AG20443 (cell line): ENCODE results near the gene ZBTB17.
"Not testable (repeated sequence)": the region's sequence is repeated elsewhere in the genome, so short reads cannot be mapped to it uniquely, and the experiment has no call there.

Experiments
- DNase-seq: peaks from one replicate; pipeline ENCODE4 v3.0.0; 2012; ENCODE audit warnings: low spot score, mixed read lengths

The ZBTB17 gene

GRCh38 chr1:15975805-15976680, at the start of gene ZBTB17:
TSS of gene ZBTB17 (minus strand) at chr1:15976101. CDS start at chr1:15948495, 27,606 bp downstream.
- DNase-seq = peak; percentile 99

DNA sequence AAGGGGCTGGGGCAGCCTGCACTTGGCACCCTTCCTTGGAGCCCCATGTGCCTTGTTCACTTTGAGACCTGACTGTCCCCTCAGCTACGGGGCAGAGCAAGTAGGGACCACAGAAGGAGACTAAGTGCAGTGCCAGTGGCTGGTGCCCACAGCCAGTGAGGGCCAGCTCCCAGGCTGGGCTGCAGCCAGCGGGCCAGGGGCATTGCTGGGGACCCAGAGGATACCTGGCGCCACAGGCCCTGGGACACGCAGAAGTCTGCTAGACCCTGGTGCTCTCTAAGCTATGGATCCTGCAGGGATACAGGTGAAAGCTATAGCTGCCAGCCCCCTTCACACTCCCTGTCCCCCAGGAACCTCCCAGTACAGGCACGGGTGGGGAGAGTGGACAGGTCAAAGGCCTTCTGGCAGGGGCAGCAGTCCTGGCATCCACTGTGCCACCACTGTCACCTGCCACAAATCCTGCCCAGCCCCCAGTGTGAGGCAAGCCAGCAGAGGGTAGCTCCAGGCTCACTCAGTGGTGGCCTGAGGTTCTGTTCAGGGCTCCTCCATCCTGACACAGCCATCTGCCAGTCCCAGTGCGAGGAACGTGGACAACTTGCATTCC, 47.3 kb upstream of the ZBTB17 start:
- DNase-seq = no peak

DNA sequence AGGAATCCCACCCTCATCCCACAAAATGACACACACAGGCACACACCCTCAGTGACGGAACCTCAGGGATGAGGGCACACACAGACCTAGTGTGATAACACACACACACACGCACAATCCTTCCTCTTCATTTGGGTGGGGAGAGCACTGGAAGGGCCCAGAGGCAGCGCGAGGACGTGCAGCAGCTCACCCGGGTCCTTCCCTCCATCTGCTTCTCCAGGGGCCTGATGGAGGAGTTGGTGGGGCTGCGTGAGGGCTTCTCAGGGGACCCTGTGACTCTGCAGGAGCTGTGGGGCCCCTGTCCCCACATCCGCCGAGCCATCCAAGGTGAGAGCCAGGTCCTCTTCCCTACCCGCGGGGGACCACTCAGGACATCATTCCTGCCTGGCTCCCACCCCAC, 46.5 kb upstream of the ZBTB17 start:
- no peak for DNase-seq

- DNase-seq = no peak
Measured at GRCh38 chr1:16021681-16022080, 45.8 kb upstream of the ZBTB17 start, which contains the start of gene CLCNKA. TSS of gene CLCNKA (plus strand) at chr1:16022036. CDS start at chr1:16022620, 584 bp downstream.

DNA sequence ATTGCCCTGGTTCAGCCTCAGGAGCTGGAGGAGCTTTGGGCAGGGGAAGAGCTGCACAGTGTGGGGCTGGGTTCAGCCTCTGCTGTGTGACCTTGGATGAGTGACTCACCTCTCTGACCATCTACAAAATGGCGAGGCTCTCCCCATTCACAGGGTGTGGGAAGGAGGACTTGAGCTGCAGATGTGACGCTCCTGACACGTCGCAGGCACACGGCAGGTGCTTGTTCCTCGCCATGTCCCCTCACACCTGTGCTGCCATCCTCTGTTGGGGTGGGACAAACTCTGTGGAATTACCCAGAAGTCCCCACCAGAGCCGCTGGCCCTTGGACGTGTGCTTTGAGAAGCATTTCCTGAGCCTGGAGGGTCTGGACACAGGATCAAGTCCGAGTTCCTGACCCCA, 45.0 kb upstream of the ZBTB17 start:
- DNase-seq = not testable (repeated sequence)

GRCh38 chr1:16020325-16020724, 44.4 kb upstream of the ZBTB17 start:
- no peak for DNase-seq

DNA sequence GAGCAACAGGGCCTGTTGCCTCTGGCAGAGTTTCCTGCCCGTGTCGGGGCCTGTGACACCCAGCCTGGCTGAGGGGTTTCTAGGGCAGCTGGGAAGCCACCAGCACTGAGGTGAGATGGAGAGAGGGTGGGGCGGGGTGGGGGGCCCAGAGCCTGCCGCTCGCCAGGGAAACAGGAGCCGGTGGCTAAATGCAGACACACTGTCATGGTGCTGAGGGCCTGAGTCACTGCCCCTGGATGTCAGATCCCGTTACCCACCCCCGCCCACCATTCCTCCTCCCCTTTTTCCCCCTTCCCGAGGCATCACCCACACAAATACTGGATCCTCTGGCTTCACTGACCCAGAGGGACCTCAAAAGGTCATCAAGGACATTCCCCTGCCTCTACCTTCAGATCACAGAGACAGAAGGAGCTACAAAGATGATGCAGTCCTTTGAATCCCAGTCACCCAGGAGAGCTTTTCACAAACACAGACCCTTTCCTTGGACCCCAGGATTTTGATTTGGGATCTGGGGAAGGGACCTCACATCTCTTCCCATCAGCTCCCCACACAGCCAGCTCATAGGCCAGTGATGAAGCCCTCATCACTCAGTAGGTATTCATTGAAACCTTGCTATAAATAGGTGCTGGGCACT, 43.9 kb upstream of the ZBTB17 start:
- peak; percentile 73 for DNase-seq

- no peak for DNase-seq
Measured at GRCh38 chr1:16018749-16019643, 43.1 kb upstream of the ZBTB17 start.

DNA sequence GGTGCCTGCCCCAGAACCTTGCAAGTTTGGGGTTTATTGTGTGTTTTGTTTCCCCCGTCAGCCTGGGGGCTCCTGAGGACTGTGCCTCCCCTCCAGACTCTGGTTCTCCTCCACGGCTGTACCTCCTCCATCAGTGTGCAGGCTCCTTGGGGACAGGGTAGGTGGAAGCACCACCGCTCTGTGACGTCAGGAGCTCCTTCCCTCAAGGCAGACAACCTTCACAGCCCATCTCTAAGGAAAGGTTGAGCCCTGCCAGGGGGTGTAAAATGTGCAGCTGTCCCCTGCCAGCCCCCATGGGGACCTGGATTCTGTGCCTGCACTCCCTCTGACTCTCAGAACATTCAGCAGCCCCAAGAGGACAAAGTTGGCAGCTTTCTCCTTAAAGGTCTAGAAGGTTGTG, 42.4 kb upstream of the ZBTB17 start:
- DNase-seq = no peak

DNA sequence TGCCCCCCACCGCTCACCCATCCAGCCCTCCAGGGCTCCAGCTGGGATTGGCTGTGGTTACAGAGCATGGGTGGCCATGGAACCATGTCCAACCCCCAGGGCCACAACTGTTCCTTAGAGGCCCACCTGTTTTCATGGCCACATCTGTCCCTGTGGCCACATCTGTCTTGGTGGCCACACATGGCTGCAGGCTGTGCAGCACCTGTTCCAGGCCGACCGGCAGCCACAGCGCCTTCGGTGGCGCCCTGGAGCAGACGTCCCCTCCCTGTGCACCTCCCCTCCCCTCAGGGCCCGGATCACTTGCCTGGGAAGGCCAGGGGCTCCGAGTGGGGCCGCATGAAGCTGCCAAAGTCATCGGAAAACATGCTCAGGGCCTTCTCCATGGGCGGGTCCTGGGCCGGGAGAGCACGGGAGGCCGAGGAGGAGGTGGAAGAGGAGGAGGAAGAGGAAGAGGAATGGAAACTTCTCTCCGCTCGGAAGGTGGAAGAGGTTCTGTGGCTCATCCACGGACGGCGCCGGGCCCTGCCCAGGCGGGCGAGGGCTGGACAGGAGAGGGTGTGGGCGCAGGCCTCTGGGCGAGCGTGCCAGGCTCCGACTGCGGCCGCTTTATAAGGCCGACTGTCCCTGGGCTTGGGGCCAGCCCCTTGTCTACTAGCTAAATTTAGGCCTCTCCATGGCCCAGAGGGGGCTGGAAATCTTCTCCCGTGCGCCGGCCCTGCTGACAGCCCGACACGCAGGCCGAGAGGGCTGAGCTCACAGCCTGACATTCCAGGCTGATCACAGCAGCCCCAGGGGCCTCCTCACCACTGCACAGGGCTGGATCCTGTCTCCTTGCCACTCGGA, 41.8 kb upstream of the ZBTB17 start, which contains the start of gene HSPB7:
Gene HSPB7 (minus strand): TSS at position 583 of the 843 bp plus-strand sequence. CDS start 80 bp downstream, at position 503.
- peak; percentile 93 for DNase-seq

- DNase-seq = no peak
Measured at GRCh38 chr1:16017076-16017460, 41.2 kb upstream of the ZBTB17 start.

GRCh38 chr1:16015960-16016901, 40.3 kb upstream of the ZBTB17 start:
- DNase-seq = no peak

GRCh38 chr1:16015491-16015890, 39.6 kb upstream of the ZBTB17 start:
- no peak for DNase-seq

- DNase-seq = no peak
Measured at GRCh38 chr1:16014509-16015482, 38.9 kb upstream of the ZBTB17 start.

DNA sequence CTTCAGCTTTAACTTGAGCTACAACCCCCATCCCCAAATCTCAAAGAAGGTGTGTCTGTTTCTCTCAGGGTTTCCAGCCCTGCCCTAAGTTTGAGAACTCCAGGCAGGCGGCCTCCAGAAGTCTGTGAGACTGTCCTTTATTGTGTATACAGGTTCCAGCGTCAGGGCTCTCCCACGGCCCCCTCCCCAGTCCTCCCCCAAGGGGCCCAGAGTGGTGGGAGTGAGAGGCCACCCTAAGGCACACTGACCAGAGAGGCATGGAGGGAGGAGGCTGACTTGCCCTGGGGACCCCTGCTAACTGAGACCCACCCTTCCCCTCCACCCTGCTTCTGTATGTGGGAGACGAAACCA, 38.0 kb upstream of the ZBTB17 start:
- no peak for DNase-seq

DNA sequence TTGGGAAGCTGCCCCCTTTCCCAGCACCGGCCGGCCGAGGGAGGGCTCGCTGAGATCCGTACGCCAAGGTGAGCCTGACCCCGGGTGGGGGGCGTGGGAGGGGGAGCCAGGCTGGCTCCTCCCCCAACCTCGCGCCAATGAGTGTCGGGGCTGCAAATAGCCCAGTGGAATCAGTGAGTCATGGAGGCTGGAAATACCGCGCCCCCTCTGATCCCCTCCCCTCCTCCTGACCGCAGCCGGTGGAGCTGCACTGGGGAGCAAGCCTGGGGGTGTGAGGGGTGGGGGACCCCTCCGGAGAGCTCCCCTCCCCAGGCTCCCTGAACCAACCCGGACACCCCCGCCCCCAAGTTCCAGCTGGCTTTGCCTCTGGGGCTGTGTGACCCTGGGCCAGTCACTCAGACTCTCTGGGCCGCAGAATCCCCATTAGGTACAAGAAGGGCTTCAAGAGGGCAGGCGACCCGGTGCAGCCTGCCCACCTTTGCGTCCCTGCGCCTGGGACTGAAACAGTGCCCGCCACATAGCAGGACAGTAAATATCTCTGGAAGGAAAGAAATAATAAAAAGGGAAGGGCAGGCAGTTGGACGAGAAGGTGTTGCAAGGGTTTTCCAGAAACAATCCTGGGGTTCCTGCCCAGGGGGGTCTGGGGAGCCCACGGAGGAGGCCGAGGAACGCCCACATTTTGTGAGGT, 37.5 kb upstream of the ZBTB17 start:
- DNase-seq = peak; percentile 82

- peak; percentile 72 for DNase-seq
Measured at GRCh38 chr1:16012590-16013219, 36.8 kb upstream of the ZBTB17 start.
